Measurements from ENCODE around the gene TSPAN14. TPM values are rescaled to one million over a fixed set of nuclear protein-coding genes. Genes with fewer than 3 reads are reported as not detected.
A peak's percentile ranks its signal among the peaks of the same experiment; 100 is the strongest.

The TSPAN14 gene
- total RNA-seq, 2 donors from 2014 or later = 83.5 to 91.7 TPM

- Histone ChIP-seq H3K9ac (ENCODE audit: low read depth in 2 of 2, low read length in 2 of 2) (peak overlapping the region in 1 of 2 donors; percentile 79), H3K27ac (peak overlapping the region; percentile 79), H3K4me1 (peaks cover 35% of the 10 kb centered on the region), H3K9me3 (no peaks in the 10 kb centered on the region), H3K36me3 (no peaks in the 10 kb centered on the region), H3K27me3 (no peaks in the 10 kb centered on the region), H3K4me3 (no peak overlapping the region)
- DNase-seq = peak; percentile 49
- intact Hi-C loops (cut with DNase I) = loop anchor here (2.0 kb wide), 1 partner anchor 47 kb away; no protein-coding TSS in a partner anchor
- TF ChIP-seq CTCF (IDR thresholded peaks at IDR 0.05) = no peak
These were observed 43.3 kb downstream of the TSPAN14 start for GRCh38 chr10:80497187-80498077.

GRCh38 chr10:80498078-80498832 is 44.1 kb downstream of the TSPAN14 start:
- Histone ChIP-seq H3K9me3 (no peaks in the 10 kb centered on the region), H3K4me1 (peaks cover 35% of the 10 kb centered on the region), H3K4me3 (no peak overlapping the region), H3K9ac (ENCODE audit: low read depth in 2 of 2, low read length in 2 of 2) (peak overlapping the region in 1 of 2 donors; percentile 79), H3K27ac (peak overlapping the region; percentile 79), H3K36me3 (no peaks in the 10 kb centered on the region), H3K27me3 (no peaks in the 10 kb centered on the region)
- DNase-seq = no peak
- no peak for TF ChIP-seq CTCF (IDR thresholded peaks at IDR 0.05)
- intact Hi-C loops (cut with DNase I) = loop anchor here (2.0 kb wide), 1 partner anchor 47 kb away; no protein-coding TSS in a partner anchor

GRCh38 chr10:80498833-80499741 is 45.0 kb downstream of the TSPAN14 start:
- intact Hi-C loops (cut with DNase I) = loop anchor here (2.0 kb wide), 1 partner anchor 48 kb away; no protein-coding TSS in a partner anchor
- Histone ChIP-seq H3K9ac (ENCODE audit: low read depth in 2 of 2, low read length in 2 of 2) (peak overlapping the region in 1 of 2 donors; percentile 79), H3K27ac (peak overlapping the region; percentile 79), H3K27me3 (no peaks in the 10 kb centered on the region), H3K9me3 (no peaks in the 10 kb centered on the region), H3K36me3 (no peaks in the 10 kb centered on the region), H3K4me1 (peaks cover 40% of the 10 kb centered on the region), H3K4me3 (no peak overlapping the region)
- DNase-seq = peak; percentile 86
- no peak for TF ChIP-seq CTCF (IDR thresholded peaks at IDR 0.05)

- DNase-seq = no peak
These were observed 46.7 kb downstream of the TSPAN14 start for GRCh38 chr10:80500572-80501380.

More at GRCh38 chr10:80500572-80501380, 46.7 kb downstream of the TSPAN14 start:
- intact Hi-C loops (cut with DNase I) = no loop called here
- H3K4me3 ChIP-seq = no peak overlapping the region
- H3K27me3 ChIP-seq = no peaks in the 10 kb centered on the region
- TF ChIP-seq CTCF (IDR thresholded peaks at IDR 0.05) = no peak
- H3K9me3 ChIP-seq = no peaks in the 10 kb centered on the region
- H3K4me1 ChIP-seq = peaks cover 55% of the 10 kb centered on the region
- no peak overlapping the region for H3K9ac ChIP-seq (ENCODE audit: low read depth in 2 of 2, low read length in 2 of 2)
- peak overlapping the region; percentile 18 for H3K27ac ChIP-seq
- no peaks in the 10 kb centered on the region for H3K36me3 ChIP-seq

Data from colonic mucosa (tissue), 4 donors.